C4-2B (cell line): ENCODE results near the gene TTC34.

Experiments used
- ZFX ChIP-seq: fragments of 450-650 bp; IDR thresholded peaks from 2 replicates; pipeline ENCODE4 v1.6.1; 2017
- TF ChIP-seq, protein P1 (sequence below): fragments of 450-650 bp; conservative IDR thresholded peaks from 2 replicates; pipeline ENCODE4 v1.5.1; 2017; ENCODE audit warnings: mild to moderate bottlenecking

DNA sequence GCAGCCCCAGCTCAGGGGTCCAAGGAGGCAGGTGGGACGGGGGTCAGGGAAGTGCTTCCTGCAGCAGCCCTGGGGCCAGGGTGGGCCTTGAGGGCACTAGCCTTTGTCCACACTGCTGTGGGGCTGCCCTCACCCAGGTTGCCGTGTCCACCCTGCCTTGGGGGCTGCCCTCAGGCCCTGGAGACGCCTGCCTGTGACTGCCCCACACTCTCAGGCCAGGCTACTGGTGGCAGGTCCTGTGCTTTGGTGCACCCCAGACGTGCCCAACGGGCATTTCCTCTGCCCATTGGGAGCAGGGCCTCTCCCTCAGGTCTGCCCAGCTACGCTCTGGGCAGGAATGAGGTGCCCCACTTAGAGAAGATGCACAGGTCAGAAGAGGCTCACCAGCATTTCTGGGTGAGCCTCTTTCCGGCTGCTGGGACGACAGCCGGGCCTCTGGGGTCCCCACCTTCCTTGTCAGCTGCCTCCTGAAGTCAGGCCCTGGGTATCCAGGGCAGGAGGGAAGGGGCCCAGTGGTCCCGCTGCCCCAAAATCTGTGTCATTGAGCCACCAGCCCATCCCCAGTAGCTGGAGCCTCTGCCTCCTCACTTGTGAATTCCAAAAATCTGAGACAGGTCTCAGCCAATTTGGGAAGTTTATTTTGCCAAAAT, 166.0 kb downstream of the TTC34 start:
- TF ChIP-seq, protein P1, sequence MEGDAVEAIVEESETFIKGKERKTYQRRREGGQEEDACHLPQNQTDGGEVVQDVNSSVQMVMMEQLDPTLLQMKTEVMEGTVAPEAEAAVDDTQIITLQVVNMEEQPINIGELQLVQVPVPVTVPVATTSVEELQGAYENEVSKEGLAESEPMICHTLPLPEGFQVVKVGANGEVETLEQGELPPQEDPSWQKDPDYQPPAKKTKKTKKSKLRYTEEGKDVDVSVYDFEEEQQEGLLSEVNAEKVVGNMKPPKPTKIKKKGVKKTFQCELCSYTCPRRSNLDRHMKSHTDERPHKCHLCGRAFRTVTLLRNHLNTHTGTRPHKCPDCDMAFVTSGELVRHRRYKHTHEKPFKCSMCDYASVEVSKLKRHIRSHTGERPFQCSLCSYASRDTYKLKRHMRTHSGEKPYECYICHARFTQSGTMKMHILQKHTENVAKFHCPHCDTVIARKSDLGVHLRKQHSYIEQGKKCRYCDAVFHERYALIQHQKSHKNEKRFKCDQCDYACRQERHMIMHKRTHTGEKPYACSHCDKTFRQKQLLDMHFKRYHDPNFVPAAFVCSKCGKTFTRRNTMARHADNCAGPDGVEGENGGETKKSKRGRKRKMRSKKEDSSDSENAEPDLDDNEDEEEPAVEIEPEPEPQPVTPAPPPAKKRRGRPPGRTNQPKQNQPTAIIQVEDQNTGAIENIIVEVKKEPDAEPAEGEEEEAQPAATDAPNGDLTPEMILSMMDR = no peak
- no peak for TF ChIP-seq ZFX
